K562 (cell line): ENCODE measurements around the gene CYB5D1. TPM values are rescaled to one million over a fixed set of nuclear protein-coding genes. Genes with fewer than 3 reads are reported as not detected.

ENCODE experiments used
- BCOR ChIP-seq: fragments of 450-650 bp; IDR thresholded peaks from 2 replicates; pipeline ENCODE4 v1.6.1; 2016
- CHD4 ChIP-seq: fragments of 200-600 bp; sonication (generic); IDR thresholded peaks from 3 replicates; pipeline ENCODE4 v1.6.1; 2012; ENCODE audit warnings: low read depth, mild to moderate bottlenecking, mixed read lengths, low read length, inconsistent platforms; ENCODE audit not compliant: insufficient read depth, insufficient replicate concordance, poor library complexity, severe bottlenecking
- CXXC5 ChIP-seq: fragments of 250-450 bp; sonication (Bioruptor Pico); IDR thresholded peaks from 2 replicates; pipeline ENCODE4 v1.8.0; 2022; ENCODE audit warnings: inconsistent platforms, mild to moderate bottlenecking, moderate library complexity
- DACH1 ChIP-seq: fragments of 450-650 bp; IDR thresholded peaks from 2 replicates; pipeline ENCODE4 v1.6.1; 2018; ENCODE audit not compliant: partially characterized antibody
- HOXB6 ChIP-seq: fragments of 250-450 bp; sonication (Bioruptor Pico); IDR thresholded peaks from 2 replicates; pipeline ENCODE4 v1.5.1; 2022; ENCODE audit warnings: mild to moderate bottlenecking, borderline replicate concordance
- KDM4B ChIP-seq, 2 experiments: fragments of 450-650 bp in 1 of 2; sonication (generic) in 1 of 2; IDR thresholded peaks; 2 replicates each; pipeline ENCODE4 v1.6.1; 2016 to 2017; ENCODE audit warnings: borderline replicate concordance in 2 of 2, antibody characterized with exemption in 1 of 2, low read depth in 1 of 2, mild to moderate bottlenecking in 1 of 2
- MAZ ChIP-seq, 2 experiments: fragments of 450-650 bp in 1 of 2; sonication (generic) in 1 of 2; formaldehyde crosslinking; IDR thresholded peaks in 1 of 2; conservative IDR thresholded peaks in 1 of 2; 2 replicates each; pipeline versions ENCODE4 v1.4.0 to v1.5.0; 2020; ENCODE audit warnings: mild to moderate bottlenecking in 1 of 2, missing genetic modification reagents in 1 of 2
- MITF ChIP-seq: IDR thresholded peaks from 2 replicates; pipeline ENCODE4 v1.6.1; 2014; ENCODE audit warnings: antibody characterized with exemption
- PBX2 ChIP-seq, 2 experiments: IDR thresholded peaks in 1 of 2; conservative IDR thresholded peaks in 1 of 2; 2 replicates each; pipeline ENCODE4 v1.6.1; 2016; ENCODE audit warnings: low read depth in 2 of 2, mild to moderate bottlenecking in 1 of 2, missing compliant biosample characterization in 1 of 2, missing genetic modification characterization in 1 of 2, moderate library complexity in 1 of 2
- PML ChIP-seq: IDR thresholded peaks from 2 replicates; pipeline ENCODE4 v1.6.1; 2012; ENCODE audit warnings: low read length, inconsistent platforms
- SMAD2 ChIP-seq: fragments of 150-350 bp; IDR thresholded peaks from 2 replicates; pipeline ENCODE4 v1.6.1; 2014; ENCODE audit warnings: low read depth, mild to moderate bottlenecking, low read length
- SNAPC5 ChIP-seq: fragments of 250-450 bp; sonication (Bioruptor Pico); IDR thresholded peaks from 2 replicates; pipeline ENCODE4 v1.8.0; 2021; ENCODE audit warnings: moderate library complexity, mild to moderate bottlenecking, inconsistent platforms
- SP1 ChIP-seq: sonication (generic); formaldehyde crosslinking; IDR thresholded peaks from 2 replicates; pipeline ENCODE4 v1.8.1; 2022; ENCODE audit warnings: mild to moderate bottlenecking, missing genetic modification reagents
- TCF3 ChIP-seq: sonication (generic); formaldehyde crosslinking; IDR thresholded peaks from 2 replicates; pipeline ENCODE4 v1.4.0; 2020; ENCODE audit warnings: mild to moderate bottlenecking, missing genetic modification reagents
- XRCC3 ChIP-seq: fragments of 450-650 bp; IDR thresholded peaks from 2 replicates; pipeline ENCODE4 v1.6.1; 2017; ENCODE audit warnings: mild to moderate bottlenecking, moderate library complexity
- ZNF184 ChIP-seq: sonication (generic); formaldehyde crosslinking; IDR thresholded peaks from 2 replicates; pipeline ENCODE4 v1.5.0; 2020; ENCODE audit warnings: missing genetic modification reagents
- ZNF696 ChIP-seq: fragments of 250-450 bp; sonication (Bioruptor Pico); conservative IDR thresholded peaks from 2 replicates; pipeline ENCODE4 v1.4.0; 2020; ENCODE audit warnings: mild to moderate bottlenecking, moderate library complexity
- polyA plus RNA-seq, 8 experiments: library from polyadenylated mRNA; depleted of rRNA in 4 of 8; stranded (reverse) in 5 of 8; unstranded in 3 of 8; fragments of >200 nt; fragmentation: Nextera tagmentation in 2 of 8; fragmentation: Illumina TruSeq in 1 of 8; extraction: Ambion mirVana in 2 of 8; extraction: Trizol in 1 of 8; gene quantifications; 2 replicates each; pipeline versions ENCODE4 v1.2.1 to v1.2.3, GENCODE V29; 2011 to 2014; ENCODE audit warnings: inconsistent platforms in 1 of 8, missing spikeins in 1 of 8
- total RNA-seq, 7 experiments: library from RNA; depleted of rRNA in 6 of 7; stranded (reverse); fragments of >200 nt in 6 of 7; fragmentation: Illumina TruSeq in 2 of 7; extraction: Trizol in 2 of 7; gene quantifications; 2 replicates each; pipeline versions ENCODE4 v1.2.1 to v1.2.3, GENCODE V29; 2011 to 2021; ENCODE audit warnings: low replicate concordance in 1 of 7
- TF ChIP-seq, protein P1 (sequence below): fragments of 450-650 bp; formaldehyde crosslinking; IDR thresholded peaks from 2 replicates; pipeline ENCODE4 v1.4.0; 2020; ENCODE audit warnings: mild to moderate bottlenecking
- TF ChIP-seq, protein P2 (sequence below): fragments of 250-450 bp; sonication (Bioruptor Pico); IDR thresholded peaks from 2 replicates; pipeline ENCODE4 v1.8.0; 2022; ENCODE audit warnings: inconsistent platforms
- TF ChIP-seq, protein P3 (sequence below): conservative IDR thresholded peaks from 2 replicates; pipeline ENCODE4 v1.6.1; 2011; ENCODE audit warnings: low read depth, mild to moderate bottlenecking, low read length; ENCODE audit not compliant: control insufficient read depth

CYB5D1 gene
- total and polyA plus RNA-seq, 9 of the 15 experiments (the other 6 are each of a cell fraction or from before 2014, with no cell fraction given), result 2.4 to 7.9 (median 5.7) TPM

DNA sequence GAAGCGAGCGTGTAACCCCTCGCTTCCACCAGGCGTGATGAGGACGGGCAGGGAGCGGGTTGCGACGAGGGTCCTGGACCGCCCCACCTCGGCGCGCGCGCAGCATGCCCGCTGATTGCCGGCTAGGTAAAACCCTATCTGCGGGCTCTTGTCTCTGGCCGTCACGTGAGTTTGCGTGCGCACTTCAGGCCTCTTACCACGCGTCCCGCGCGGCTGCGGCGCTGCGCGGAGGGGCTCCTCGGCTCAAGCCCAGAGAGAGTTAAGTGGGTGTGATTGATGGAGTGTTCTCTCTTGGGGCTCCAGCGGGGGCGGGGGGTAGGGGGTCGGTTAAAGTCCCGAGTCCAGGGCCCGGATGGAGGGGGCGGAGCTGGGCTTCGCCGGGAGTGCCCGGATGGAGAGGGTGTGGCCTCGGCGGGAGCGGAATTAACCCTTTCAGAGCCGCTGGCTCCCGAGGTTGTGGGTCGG, 15.9 kb upstream of the CYB5D1 start (continued):
- TF ChIP-seq CXXC5 (CRISPR knock-in tag), result peak; percentile 72
- no peak for TF ChIP-seq XRCC3
- TF ChIP-seq, protein P1, sequence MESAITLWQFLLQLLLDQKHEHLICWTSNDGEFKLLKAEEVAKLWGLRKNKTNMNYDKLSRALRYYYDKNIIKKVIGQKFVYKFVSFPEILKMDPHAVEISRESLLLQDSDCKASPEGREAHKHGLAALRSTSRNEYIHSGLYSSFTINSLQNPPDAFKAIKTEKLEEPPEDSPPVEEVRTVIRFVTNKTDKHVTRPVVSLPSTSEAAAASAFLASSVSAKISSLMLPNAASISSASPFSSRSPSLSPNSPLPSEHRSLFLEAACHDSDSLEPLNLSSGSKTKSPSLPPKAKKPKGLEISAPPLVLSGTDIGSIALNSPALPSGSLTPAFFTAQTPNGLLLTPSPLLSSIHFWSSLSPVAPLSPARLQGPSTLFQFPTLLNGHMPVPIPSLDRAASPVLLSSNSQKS (CRISPR knock-in tag), result no peak
- TF ChIP-seq PML, result no peak
- TF ChIP-seq, protein P2, sequence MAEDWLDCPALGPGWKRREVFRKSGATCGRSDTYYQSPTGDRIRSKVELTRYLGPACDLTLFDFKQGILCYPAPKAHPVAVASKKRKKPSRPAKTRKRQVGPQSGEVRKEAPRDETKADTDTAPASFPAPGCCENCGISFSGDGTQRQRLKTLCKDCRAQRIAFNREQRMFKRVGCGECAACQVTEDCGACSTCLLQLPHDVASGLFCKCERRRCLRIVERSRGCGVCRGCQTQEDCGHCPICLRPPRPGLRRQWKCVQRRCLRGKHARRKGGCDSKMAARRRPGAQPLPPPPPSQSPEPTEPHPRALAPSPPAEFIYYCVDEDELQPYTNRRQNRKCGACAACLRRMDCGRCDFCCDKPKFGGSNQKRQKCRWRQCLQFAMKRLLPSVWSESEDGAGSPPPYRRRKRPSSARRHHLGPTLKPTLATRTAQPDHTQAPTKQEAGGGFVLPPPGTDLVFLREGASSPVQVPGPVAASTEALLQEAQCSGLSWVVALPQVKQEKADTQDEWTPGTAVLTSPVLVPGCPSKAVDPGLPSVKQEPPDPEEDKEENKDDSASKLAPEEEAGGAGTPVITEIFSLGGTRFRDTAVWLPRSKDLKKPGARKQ (CRISPR knock-in tag), result no peak
- no peak for TF ChIP-seq KDM4B (IDR thresholded peaks at IDR 0.05; ENCODE audit: borderline replicate concordance in 2 of 2, low read depth in 1 of 2)
- no peak for TF ChIP-seq SP1 (CRISPR knock-in tag)
- no peak for TF ChIP-seq CHD4
- no peak for TF ChIP-seq SNAPC5 (CRISPR knock-in tag)
- no peak for TF ChIP-seq TCF3 (CRISPR knock-in tag)
- no peak for TF ChIP-seq BCOR
- no peak for TF ChIP-seq ZNF696 (CRISPR knock-in tag)
- TF ChIP-seq, protein P3, sequence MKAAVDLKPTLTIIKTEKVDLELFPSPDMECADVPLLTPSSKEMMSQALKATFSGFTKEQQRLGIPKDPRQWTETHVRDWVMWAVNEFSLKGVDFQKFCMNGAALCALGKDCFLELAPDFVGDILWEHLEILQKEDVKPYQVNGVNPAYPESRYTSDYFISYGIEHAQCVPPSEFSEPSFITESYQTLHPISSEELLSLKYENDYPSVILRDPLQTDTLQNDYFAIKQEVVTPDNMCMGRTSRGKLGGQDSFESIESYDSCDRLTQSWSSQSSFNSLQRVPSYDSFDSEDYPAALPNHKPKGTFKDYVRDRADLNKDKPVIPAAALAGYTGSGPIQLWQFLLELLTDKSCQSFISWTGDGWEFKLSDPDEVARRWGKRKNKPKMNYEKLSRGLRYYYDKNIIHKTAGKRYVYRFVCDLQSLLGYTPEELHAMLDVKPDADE, result 0 out of 2 replicates have a peak, but pooled peaks have one; percentile 7
- TF ChIP-seq MITF, result no peak
- no peak for TF ChIP-seq SMAD2
- TF ChIP-seq DACH1, result no peak
- TF ChIP-seq MAZ (CRISPR knock-in tag; conservative IDR thresholded peaks at IDR 0.05 in 1 of 2, IDR thresholded peaks at IDR 0.05 in 1 of 2), result peak; percentile 33 to 65; a peak in 1 of 4 replicates
- no peak for TF ChIP-seq HOXB6 (CRISPR knock-in tag)
- TF ChIP-seq PBX2 (CRISPR knock-in tag; IDR thresholded peaks at IDR 0.05; ENCODE audit: low read depth), result no peak
- TF ChIP-seq PBX2 (tag; conservative IDR thresholded peaks at IDR 0.05; ENCODE audit: low read depth), result no peak; the same call in 1 of the 2 replicates
- TF ChIP-seq ZNF184 (CRISPR knock-in tag), result no peak
